BLaER1 treated with 17β-estradiol and CSF1 and Interleukin-3, amounts not matched to agents 10 nM and 100 nM (cell line): ENCODE results near the gene CEP128.

Source experiments
- H3K27ac ChIP-seq, 11 experiments: shearing (Covaris generic); formaldehyde crosslinking; 2 replicates each; pipeline ENCODE4 v1.8.1; 2022
- H3K27me3 ChIP-seq, 11 experiments: shearing (Covaris generic); formaldehyde crosslinking; 2 replicates each; pipeline ENCODE4 v1.8.1; 2022
- H3K36me3 ChIP-seq, 11 experiments: shearing (Covaris generic); formaldehyde crosslinking; 2 replicates each; pipeline ENCODE4 v1.8.1; 2022
- H3K4me1 ChIP-seq, 10 experiments: shearing (Covaris generic); formaldehyde crosslinking; 2 replicates each; pipeline ENCODE4 v1.8.1; 2022
- H3K4me2 ChIP-seq, 11 experiments: shearing (Covaris generic); formaldehyde crosslinking; 2 replicates each; pipeline ENCODE4 v1.8.1; 2022
- H3K4me3 ChIP-seq, 10 experiments: shearing (Covaris generic); formaldehyde crosslinking; 2 replicates each; pipeline ENCODE4 v1.8.1; 2022
- H3K9ac ChIP-seq, 11 experiments: shearing (Covaris generic); formaldehyde crosslinking; 2 replicates each; pipeline ENCODE4 v1.8.1; 2022
- H3K9me3 ChIP-seq, 11 experiments: shearing (Covaris generic); formaldehyde crosslinking; replicated peaks in 1 of 11; 2 replicates each; pipeline ENCODE4 v1.8.1; 2022
- H4K20me1 ChIP-seq, 11 experiments: shearing (Covaris generic); formaldehyde crosslinking; 2 replicates each; pipeline ENCODE4 v1.8.1; 2022
- Cebpa-rat ChIP-seq, 11 experiments: shearing (Covaris generic); IDR thresholded peaks; 2 replicates each; pipeline ENCODE4 v1.8.1; 2022

The CEP128 gene

GRCh38 chr14:80606347-80606772 lies 335.2 kb downstream of the CEP128 start:
- Histone ChIP-seq H3K4me2 (no peak overlapping the region), H3K4me1 (no peaks in the 10 kb centered on the region), H3K9ac (no peak overlapping the region), H3K27me3 (no peaks in the 10 kb centered on the region), H4K20me1 (no peaks in the 10 kb centered on the region), H3K9me3 (no peaks in the 10 kb centered on the region), H3K27ac (no peak overlapping the region), H3K4me3 (no peak overlapping the region), H3K36me3 (no peaks in the 10 kb centered on the region)
- TF ChIP-seq Cebpa-rat (IDR thresholded peaks at IDR 0.05) = no peak

GRCh38 chr14:80605536-80605935 lies 336.0 kb downstream of the CEP128 start:
- no peak overlapping the region for H3K4me3 ChIP-seq
- H4K20me1 ChIP-seq = no peaks in the 10 kb centered on the region
- no peak overlapping the region for H3K9ac ChIP-seq
- H3K4me2 ChIP-seq = no peak overlapping the region
- H3K9me3 ChIP-seq = no peaks in the 10 kb centered on the region
- no peak for TF ChIP-seq Cebpa-rat (IDR thresholded peaks at IDR 0.05)
- H3K27me3 ChIP-seq = no peaks in the 10 kb centered on the region
- H3K4me1 ChIP-seq = no peaks in the 10 kb centered on the region
- no peak overlapping the region for H3K27ac ChIP-seq
- no peaks in the 10 kb centered on the region for H3K36me3 ChIP-seq

- Histone ChIP-seq H3K9ac (no peak overlapping the region), H3K27ac (no peak overlapping the region), H3K36me3 (no peaks in the 10 kb centered on the region), H3K27me3 (no peaks in the 10 kb centered on the region), H3K4me1 (no peaks in the 10 kb centered on the region), H3K4me3 (no peak overlapping the region), H3K4me2 (no peak overlapping the region), H4K20me1 (no peaks in the 10 kb centered on the region), H3K9me3 (no peaks in the 10 kb centered on the region)
- no peak for TF ChIP-seq Cebpa-rat (IDR thresholded peaks at IDR 0.05)
Observed at GRCh38 chr14:80602946-80603345, 338.6 kb downstream of the CEP128 start.

- H3K36me3 ChIP-seq = no peaks in the 10 kb centered on the region; a peak in 2 of 22 replicates
- peaks cover 0 to 15% (median 0%) of the 10 kb centered on the region in 11 experiments; a peak in 4 of 22 replicates for H3K9me3 ChIP-seq
- H4K20me1 ChIP-seq = no peaks in the 10 kb centered on the region
- no peaks in the 10 kb centered on the region for H3K4me1 ChIP-seq
- H3K27me3 ChIP-seq = no peaks in the 10 kb centered on the region
- H3K9ac ChIP-seq = no peak overlapping the region
- H3K27ac ChIP-seq = no peak overlapping the region
- no peak overlapping the region for H3K4me2 ChIP-seq
- TF ChIP-seq Cebpa-rat (IDR thresholded peaks at IDR 0.05) = no peak
- no peak overlapping the region for H3K4me3 ChIP-seq
Observed at GRCh38 chr14:80587096-80587724, 354.3 kb downstream of the CEP128 start.

GRCh38 chr14:80586131-80586530 lies 355.4 kb downstream of the CEP128 start:
- H3K27me3 ChIP-seq = no peaks in the 10 kb centered on the region
- no peaks in the 10 kb centered on the region; a peak in 1 of 22 replicates for H3K36me3 ChIP-seq
- peaks cover 0 to 10% (median 0%) of the 10 kb centered on the region in 11 experiments; a peak in 2 of 22 replicates for H3K9me3 ChIP-seq
- TF ChIP-seq Cebpa-rat (IDR thresholded peaks at IDR 0.05) = no peak
- no peaks in the 10 kb centered on the region for H3K4me1 ChIP-seq
- H3K27ac ChIP-seq = no peak overlapping the region
- H3K4me2 ChIP-seq = no peak overlapping the region
- H3K9ac ChIP-seq = no peak overlapping the region
- H4K20me1 ChIP-seq = no peaks in the 10 kb centered on the region
- no peak overlapping the region for H3K4me3 ChIP-seq

DNA sequence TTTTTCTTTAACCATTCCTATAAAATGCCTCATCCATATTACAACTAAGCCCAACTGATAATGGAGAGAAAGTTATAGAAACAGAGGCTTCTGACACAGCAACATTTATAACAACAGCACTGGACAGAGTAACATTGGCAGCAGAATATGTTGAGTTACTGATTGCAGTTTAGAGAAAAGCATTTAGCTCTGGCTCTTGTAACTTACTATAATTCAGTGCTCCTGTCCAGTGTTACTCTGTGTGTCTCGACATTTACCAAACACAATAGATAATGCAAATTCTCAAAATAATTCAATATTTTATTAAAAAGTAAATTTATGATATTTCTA lies 356.1 kb downstream of the CEP128 start:
- TF ChIP-seq Cebpa-rat (IDR thresholded peaks at IDR 0.05) = no peak
- no peak overlapping the region for H3K27ac ChIP-seq
- H3K4me3 ChIP-seq = no peak overlapping the region
- H3K9ac ChIP-seq = no peak overlapping the region
- no peaks in the 10 kb centered on the region for H4K20me1 ChIP-seq
- H3K36me3 ChIP-seq = no peaks in the 10 kb centered on the region; a peak in 1 of 22 replicates
- H3K9me3 ChIP-seq = peaks cover 0 to 8% (median 0%) of the 10 kb centered on the region in 11 experiments; a peak in 2 of 22 replicates
- H3K4me1 ChIP-seq = no peaks in the 10 kb centered on the region
- no peaks in the 10 kb centered on the region for H3K27me3 ChIP-seq
- no peak overlapping the region for H3K4me2 ChIP-seq

- H3K27ac ChIP-seq = no peak overlapping the region
- H3K36me3 ChIP-seq = peaks cover 0 to 4% (median 0%) of the 10 kb centered on the region in 11 experiments; a peak in 1 of 22 replicates
- H3K4me3 ChIP-seq = no peak overlapping the region
- no peaks in the 10 kb centered on the region for H3K4me1 ChIP-seq
- TF ChIP-seq Cebpa-rat (IDR thresholded peaks at IDR 0.05) = no peak
- no peaks in the 10 kb centered on the region for H4K20me1 ChIP-seq
- H3K4me2 ChIP-seq = no peak overlapping the region
- H3K27me3 ChIP-seq = no peaks in the 10 kb centered on the region
- 0 out of 22 replicates have a peak, but pooled peaks cover 0 to 3% (median 0%) of the 10 kb centered on the region in 11 experiments for H3K9me3 ChIP-seq
- H3K9ac ChIP-seq = no peak overlapping the region
Observed at GRCh38 chr14:80584744-80585505, 356.6 kb downstream of the CEP128 start.

GRCh38 chr14:80577599-80577998 lies 363.9 kb downstream of the CEP128 start:
- H3K4me2 ChIP-seq = no peak overlapping the region
- no peaks in the 10 kb centered on the region for H3K27me3 ChIP-seq
- no peak overlapping the region for H3K27ac ChIP-seq
- no peaks in the 10 kb centered on the region for H3K4me1 ChIP-seq
- H3K9me3 ChIP-seq = no peaks in the 10 kb centered on the region
- no peak overlapping the region for H3K4me3 ChIP-seq
- H3K9ac ChIP-seq = no peak overlapping the region
- no peak for TF ChIP-seq Cebpa-rat (IDR thresholded peaks at IDR 0.05)
- peaks cover 0 to 10% (median 0%) of the 10 kb centered on the region in 11 experiments; a peak in 1 of 22 replicates for H3K36me3 ChIP-seq
- no peaks in the 10 kb centered on the region for H4K20me1 ChIP-seq

DNA sequence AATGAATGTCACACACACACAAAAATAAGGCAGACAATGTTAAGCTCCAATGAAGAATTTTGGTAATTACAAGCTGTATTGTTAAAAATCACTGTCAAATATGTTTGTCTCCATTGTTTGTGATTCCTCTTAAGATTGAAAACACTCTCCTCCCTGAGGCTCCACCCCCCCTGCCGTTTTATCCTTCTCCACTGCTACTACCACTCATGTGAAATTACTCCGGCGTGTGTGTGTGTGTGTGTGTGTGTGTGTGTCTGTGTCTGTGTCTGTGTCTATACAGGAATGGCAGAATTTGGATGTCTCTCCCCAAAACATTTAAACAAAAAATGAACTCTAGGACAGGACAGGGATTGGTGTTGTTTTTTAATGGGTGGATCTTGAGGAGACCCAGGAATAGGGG lies 365.1 kb downstream of the CEP128 start:
- no peaks in the 10 kb centered on the region for H3K4me1 ChIP-seq
- TF ChIP-seq Cebpa-rat (IDR thresholded peaks at IDR 0.05) = no peak
- no peak overlapping the region for H3K4me3 ChIP-seq
- H3K9me3 ChIP-seq = no peaks in the 10 kb centered on the region
- H3K27ac ChIP-seq = no peak overlapping the region
- H4K20me1 ChIP-seq = no peaks in the 10 kb centered on the region
- peaks cover 0 to 10% (median 0%) of the 10 kb centered on the region in 11 experiments; a peak in 1 of 22 replicates for H3K36me3 ChIP-seq
- H3K9ac ChIP-seq = no peak overlapping the region
- no peaks in the 10 kb centered on the region for H3K27me3 ChIP-seq
- no peak overlapping the region for H3K4me2 ChIP-seq

DNA sequence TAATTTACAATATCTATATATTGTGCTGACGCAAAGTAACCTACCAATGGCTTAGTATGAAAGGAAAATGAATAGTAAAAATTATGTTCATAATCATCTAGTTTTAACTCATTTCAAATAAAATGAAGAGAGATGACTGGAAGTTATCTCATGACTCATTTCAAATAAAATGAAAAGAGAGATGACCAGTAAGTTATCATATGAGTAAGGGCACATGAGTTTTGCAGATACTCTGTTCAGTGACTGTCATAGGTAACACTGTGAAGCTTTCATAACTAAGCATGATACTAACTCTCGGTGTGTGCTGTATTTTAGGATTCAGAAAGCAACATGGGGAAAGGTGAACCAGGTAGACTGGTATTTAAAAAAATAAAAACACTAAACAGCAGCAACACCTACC lies 365.8 kb downstream of the CEP128 start:
- no peak overlapping the region for H3K27ac ChIP-seq
- TF ChIP-seq Cebpa-rat (IDR thresholded peaks at IDR 0.05) = no peak
- no peak overlapping the region for H3K9ac ChIP-seq
- peaks cover 0 to 10% (median 0%) of the 10 kb centered on the region in 11 experiments; a peak in 1 of 22 replicates for H3K36me3 ChIP-seq
- H3K4me1 ChIP-seq = no peaks in the 10 kb centered on the region
- H3K9me3 ChIP-seq = no peaks in the 10 kb centered on the region
- no peaks in the 10 kb centered on the region for H3K27me3 ChIP-seq
- H3K4me2 ChIP-seq = no peak overlapping the region
- H4K20me1 ChIP-seq = no peaks in the 10 kb centered on the region
- H3K4me3 ChIP-seq = no peak overlapping the region
